NT2/D1 (cell line): ENCODE results near the gene PARK7.

Source experiments
- SUZ12 ChIP-seq: IDR thresholded peaks from 2 replicates; pipeline ENCODE4 v1.6.1; 2011; ENCODE audit not compliant: insufficient read length, insufficient read depth; ENCODE audit errors: extremely low read depth
- YY1 ChIP-seq: IDR thresholded peaks from 2 replicates; pipeline ENCODE4 v1.6.1; 2011; ENCODE audit not compliant: insufficient read length, insufficient read depth
- ZNF274 ChIP-seq: IDR thresholded peaks from 2 replicates; pipeline ENCODE4 v1.6.1; 2011; ENCODE audit warnings: mild to moderate bottlenecking, low read depth, low read length

GRCh38 chr1:8013800-8014199, 52.3 kb downstream of the PARK7 start:
- no peak for TF ChIP-seq ZNF274
- no peak for TF ChIP-seq YY1
- no peak for TF ChIP-seq SUZ12
